SKM-1 treated with dmso at 0.1 percent for 144 hours (cell line): Measurements from ENCODE around the gene SFXN5.
"Not testable (repeated sequence)": the region's sequence is repeated elsewhere in the genome, so short reads cannot be mapped to it uniquely, and the experiment has no call there.

Experiments used
- DNase-seq: peaks from one replicate; lab custom pipeline; 2025; ENCODE audit not compliant: unreplicated experiment; lab: John Stamatoyannopoulos, UW

SFXN5 gene

GRCh38 chr2:73078457-73079411, 7.2 kb upstream of the SFXN5 start:
- no peak for DNase-seq

DNA sequence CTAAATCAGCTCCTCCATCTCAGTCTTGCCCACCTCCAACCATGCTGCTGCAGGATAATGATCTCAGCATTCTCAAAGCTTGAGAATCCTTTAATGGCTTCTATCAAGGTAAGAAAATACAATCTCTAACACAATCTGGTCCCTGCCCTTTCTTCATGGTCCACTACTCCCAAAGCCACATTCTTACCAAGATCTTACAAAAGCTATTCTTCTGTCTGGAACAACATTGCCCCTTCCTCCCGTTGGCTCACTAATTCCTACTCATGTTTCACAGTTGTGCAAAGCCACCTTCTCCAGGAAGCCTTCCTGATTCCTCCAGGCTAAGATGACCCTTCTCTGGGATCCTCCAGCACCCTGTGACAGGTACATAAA, 5.9 kb upstream of the SFXN5 start:
- no peak for DNase-seq

DNA sequence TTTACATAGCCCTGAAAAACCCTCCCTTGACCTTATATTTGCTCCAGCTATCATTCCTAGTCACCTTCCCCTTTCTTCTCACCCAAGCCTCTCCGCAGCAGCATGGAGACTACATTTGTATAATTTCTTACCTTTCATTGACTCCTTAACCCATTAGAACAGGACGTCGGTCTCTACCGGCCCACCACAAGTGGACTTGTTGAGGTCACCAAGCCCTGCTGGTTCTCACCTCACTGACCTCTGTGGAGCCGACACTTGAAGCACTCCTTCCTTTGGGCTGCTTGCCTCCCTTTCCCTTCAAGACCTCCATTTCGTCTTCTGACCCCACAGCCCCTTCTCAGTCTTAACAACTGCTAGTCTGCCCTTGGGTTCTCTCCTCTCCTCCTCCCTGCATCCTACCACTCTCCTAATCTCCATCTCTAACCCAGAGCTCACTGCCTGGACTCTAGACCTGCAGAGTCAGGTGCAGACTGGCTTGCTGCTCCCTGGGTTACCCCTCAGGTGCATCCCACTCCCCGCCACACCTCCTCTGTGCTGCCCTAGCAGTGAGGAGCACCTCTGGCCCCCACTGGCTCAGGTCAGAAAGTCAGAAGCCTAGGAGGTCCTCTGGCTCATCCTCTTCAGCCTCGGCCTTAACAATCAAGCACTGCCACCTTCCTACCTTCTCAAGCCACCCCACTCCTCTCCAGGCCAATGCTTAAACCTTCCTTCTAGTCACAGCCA, 5.3 kb upstream of the SFXN5 start:
- DNase-seq: no peak

DNA sequence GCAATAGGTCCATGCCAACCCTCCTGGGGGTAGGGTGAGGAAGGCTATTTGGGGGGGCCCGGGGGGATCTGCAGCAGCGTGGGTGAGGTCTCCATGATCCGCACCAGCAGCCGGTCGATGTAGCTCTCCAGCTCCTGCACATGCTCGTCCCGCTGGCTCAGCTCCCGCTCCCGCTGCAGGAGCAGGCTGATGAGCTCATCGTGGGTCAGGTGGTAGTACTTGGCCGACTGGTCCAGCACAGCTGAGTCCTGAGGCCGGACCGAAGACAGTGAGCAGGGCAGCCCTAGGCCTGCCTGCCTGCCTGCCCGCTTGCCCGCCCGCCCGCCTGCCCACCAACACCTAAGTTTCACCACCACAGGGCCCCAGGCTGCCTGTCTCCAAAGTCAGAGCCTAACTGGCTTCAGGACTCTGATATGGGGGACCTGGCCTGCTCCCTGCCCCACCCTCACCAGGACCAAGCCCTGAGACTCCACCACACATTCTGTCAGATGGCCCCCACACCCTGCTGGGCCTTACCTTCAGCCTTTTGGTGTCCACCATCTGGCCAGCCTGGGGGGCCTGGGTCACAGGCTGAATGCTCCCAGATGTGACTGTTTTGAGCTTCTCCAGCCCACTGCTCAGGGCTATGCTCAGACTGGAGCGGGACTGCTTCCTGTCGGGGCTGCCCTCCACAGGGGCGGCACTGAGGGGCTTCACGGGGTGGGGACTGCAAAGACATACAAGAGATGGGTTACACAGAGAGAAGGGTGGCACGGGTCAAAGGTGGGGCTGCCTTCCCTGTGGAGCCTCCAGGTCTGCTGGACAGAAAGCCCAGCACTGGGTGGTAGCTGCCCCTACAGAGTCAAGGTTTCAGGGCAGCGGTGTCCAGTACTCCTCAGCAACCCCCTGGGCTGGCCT, 4.2 kb upstream of the SFXN5 start:
- no peak for DNase-seq

- no peak for DNase-seq
Measured at GRCh38 chr2:73074110-73075069, 2.9 kb upstream of the SFXN5 start.

DNA sequence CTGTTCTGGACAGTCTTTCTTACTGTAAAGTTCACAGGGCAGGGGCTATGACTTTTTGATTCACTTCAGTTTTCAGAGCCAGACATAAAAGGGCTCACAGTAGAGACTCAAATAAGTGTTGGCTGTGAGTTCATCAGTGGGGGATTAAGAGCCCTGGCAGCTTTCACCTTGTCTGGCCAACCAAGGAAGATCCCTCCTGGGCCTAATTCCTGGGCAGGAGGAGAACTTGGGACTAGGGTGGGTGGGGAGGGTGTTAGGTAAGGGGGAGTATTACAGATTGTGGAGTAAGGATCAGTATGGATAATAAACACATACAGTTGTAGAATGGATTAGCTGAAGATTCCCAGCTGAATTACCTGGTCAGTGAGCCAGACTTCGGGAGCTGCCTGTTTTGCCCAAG, 904 bp upstream of the SFXN5 start:
- DNase-seq: no peak

DNA sequence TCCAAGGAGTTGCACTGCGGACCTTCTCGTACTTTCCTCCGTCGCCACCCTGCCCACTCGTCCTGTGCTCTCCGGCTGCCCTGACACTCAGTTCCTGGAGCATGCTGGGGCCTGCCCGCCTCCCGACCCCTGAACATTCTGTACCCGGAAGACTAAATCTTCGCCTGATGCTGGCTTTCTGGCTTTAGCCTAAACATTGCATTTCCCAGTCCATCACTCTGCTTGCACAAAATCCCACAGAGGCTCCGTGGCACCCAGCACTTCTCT, 550 bp upstream of the SFXN5 start:
- no peak for DNase-seq

DNA sequence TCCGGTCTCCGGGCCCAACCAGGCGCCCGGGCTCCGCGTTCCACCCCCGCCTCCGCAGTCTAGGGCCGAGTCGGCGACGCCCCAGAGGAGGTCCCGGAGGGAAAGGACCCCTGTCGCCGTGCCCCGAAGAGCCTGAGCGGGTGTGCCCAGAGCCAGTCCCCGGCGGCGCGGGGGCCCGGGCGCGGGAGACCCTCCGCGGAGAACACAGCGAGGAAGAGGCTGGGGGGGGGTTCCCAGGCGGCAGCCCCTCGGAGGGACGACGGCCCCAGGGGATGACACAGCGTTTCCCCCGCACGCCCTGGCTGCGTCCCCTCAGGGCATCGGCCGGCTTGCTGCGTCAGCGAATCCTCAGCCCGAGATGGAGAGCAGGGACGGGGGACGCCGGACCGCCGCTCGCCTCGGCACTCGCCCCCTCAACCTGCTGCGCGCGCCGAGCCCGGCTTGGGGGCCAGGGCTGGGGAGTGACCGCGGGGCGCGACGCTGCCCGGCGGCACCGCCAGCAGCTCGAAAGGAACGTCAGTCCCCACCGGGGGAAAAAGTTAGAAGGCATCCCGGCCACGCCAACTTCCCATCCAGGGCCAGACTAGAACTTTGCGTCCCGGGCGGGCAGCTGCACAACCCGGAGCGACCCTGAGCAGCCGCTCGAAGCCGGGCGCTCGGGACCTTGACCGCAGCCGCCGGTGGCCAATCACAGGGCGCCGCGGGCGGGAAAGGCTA, 711 bp downstream of the SFXN5 start:
- DNase-seq: no peak

- peak; percentile 4 for DNase-seq
Measured at GRCh38 chr2:73069855-73070642, 1.5 kb downstream of the SFXN5 start.

GRCh38 chr2:73069041-73069854, 2.3 kb downstream of the SFXN5 start:
- peak; percentile 42 for DNase-seq

DNA sequence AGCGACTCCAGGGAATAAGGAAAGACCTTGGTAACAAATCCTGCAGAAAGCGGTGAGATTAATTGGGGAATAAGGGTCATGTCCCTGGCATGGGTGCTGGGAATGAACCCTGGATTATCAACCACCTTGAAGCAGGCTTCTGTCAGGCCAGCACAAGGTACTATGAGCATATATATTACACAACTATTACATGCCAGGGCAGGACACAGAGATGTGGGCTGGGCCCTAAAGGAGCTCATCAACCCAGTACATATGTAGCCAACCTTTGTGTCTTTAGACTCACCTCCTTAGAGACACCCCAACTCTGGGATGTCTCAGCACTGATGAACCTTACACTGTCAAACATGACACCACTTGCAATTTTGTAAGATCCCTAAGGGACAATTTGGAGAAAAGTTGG, 3.4 kb downstream of the SFXN5 start:
- no peak for DNase-seq

DNA sequence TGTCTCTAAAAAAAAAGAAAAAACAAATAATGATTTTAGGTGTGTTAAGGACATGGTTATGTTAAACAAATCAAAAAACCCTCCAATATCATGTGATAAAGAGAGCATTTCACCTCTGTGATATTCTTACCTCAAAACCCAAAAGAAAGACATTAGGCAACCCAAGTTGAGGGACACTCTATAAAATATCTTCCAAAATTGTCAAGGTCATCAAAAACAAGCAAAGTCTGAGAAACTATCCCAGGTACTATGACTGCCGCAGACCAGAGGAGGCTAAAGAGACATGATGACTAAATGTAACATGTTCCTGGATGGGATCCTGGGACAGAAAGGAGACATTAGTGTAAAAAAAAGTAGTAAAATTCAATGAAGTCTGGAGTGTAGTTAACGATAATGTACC, 4.5 kb downstream of the SFXN5 start:
- no peak for DNase-seq

DNA sequence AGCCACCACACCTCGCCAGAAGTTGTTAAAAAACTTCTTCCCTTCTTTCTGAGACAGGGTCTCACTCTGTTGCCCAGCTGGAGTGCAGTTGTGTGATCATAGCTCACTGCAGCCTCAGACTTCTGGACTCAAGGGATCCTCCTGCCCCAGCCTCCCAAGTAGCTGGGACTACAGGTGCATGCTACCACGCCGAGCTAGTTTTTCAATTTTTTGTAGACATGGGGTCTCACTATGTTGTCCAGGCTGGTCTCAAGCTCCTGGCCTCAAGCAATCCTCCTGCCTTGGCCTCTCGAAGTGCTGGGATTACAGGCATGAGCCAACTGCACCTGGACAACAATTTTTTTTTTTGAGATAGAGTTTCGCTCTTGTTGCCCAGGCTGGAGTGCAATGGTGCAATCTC, 6.4 kb downstream of the SFXN5 start:
- not testable (repeated sequence) for DNase-seq

- no peak for DNase-seq
Measured at GRCh38 chr2:73063909-73064875, 7.3 kb downstream of the SFXN5 start.

- DNase-seq: no peak
Measured at GRCh38 chr2:73063472-73063871, 8.0 kb downstream of the SFXN5 start.

DNA sequence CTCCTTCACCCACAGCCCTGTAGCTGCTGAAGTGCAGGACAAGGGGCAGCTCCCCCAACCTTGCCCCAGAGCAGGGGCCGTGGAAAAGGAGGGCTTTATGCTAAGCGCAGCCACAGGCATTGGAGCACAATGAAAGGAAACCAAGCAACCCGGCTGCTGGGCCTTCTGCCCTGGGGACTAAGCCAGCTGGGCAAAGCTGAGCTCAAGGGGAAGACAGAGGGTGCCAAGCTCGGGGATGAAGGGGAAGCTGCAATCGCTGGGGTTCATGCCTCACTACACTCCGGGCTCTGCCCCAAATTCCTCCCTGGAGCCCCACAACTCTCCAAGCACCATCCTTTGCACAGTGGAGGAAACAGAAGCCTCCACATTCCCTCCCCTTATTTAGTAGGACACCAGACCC, 12.4 kb downstream of the SFXN5 start:
- no peak for DNase-seq

GRCh38 chr2:73054980-73055379, 16.5 kb downstream of the SFXN5 start:
- DNase-seq: no peak
